Caco-2 (cell line): ENCODE measurements around the gene CCDC102A. TPM values are rescaled to one million over a fixed set of nuclear protein-coding genes. Genes with fewer than 3 reads are reported as not detected.

ENCODE experiments used
- BruUV-seq: library from RNA; stranded (reverse); fragments of 400-500 nt; replicated peaks from 2 replicates; lab custom pipeline; 2021; lab: Mats Ljungman, UMichigan
- CTCF ChIA-PET: fragments of 300-600 bp; sonication (Branson Sonifier 250); formaldehyde crosslinking; loops from one replicate; lab custom pipeline; 2022; ENCODE audit warnings: antibody characterized with exemption; lab: Charles Lee
- POLR2A ChIA-PET: fragments of 300-600 bp; sonication (Branson Sonifier 250); formaldehyde crosslinking; loops from one replicate; lab custom pipeline; 2022; ENCODE audit warnings: antibody characterized with exemption; lab: Charles Lee
- DNase-seq, 2 experiments: peaks; one replicate each; pipeline versions ENCODE4 v3.0.0 to v3.0.0-alpha.2; 2020 to 2022
- H3K27me3 ChIP-seq: replicated peaks from 2 replicates; pipeline ENCODE4 v1.6.0; 2011; ENCODE audit warnings: low read length; ENCODE audit not compliant: control insufficient read depth, insufficient read depth
- H3K36me3 ChIP-seq: 2 replicates; pipeline ENCODE4 v1.5.1; 2011; ENCODE audit warnings: low read length; ENCODE audit not compliant: control insufficient read depth, insufficient read depth
- H3K4me1 ChIP-seq: fragments of 250-450 bp; sonication (Bioruptor Pico); 2 replicates; pipeline ENCODE4 v1.5.1; 2020; ENCODE audit warnings: mild to moderate bottlenecking
- H3K4me3 ChIP-seq: 2 replicates; pipeline ENCODE4 v1.5.1; 2011; ENCODE audit warnings: low read depth, mild to moderate bottlenecking, control low read depth, low read length
- H3K9me3 ChIP-seq: fragments of 250-450 bp; sonication (Bioruptor Pico); 2 replicates; pipeline ENCODE4 v1.5.1; 2020; ENCODE audit warnings: mild to moderate bottlenecking, moderate library complexity
- H3K27ac Mint-ChIP-seq: one replicate; pipeline ENCODE4 v1.8.0; 2022; ENCODE audit warnings: mixed read lengths; ENCODE audit not compliant: unreplicated experiment
- H3K27me3 Mint-ChIP-seq: one replicate; pipeline ENCODE4 v1.8.0; 2022; ENCODE audit warnings: mixed read lengths; ENCODE audit not compliant: insufficient read depth, unreplicated experiment
- H3K36me3 Mint-ChIP-seq: one replicate; pipeline ENCODE4 v1.8.0; 2022; ENCODE audit warnings: mild to moderate bottlenecking, mixed read lengths; ENCODE audit not compliant: insufficient read depth, unreplicated experiment
- H3K4me1 Mint-ChIP-seq: one replicate; pipeline ENCODE4 v1.8.0; 2022; ENCODE audit warnings: low read depth, mixed read lengths; ENCODE audit not compliant: unreplicated experiment
- H3K4me3 Mint-ChIP-seq: one replicate; pipeline ENCODE4 v1.8.0; 2022; ENCODE audit warnings: mild to moderate bottlenecking, moderate library complexity, mixed read lengths; ENCODE audit not compliant: unreplicated experiment
- H3K9me3 Mint-ChIP-seq: one replicate; pipeline ENCODE4 v1.8.0; 2022; ENCODE audit warnings: mixed read lengths; ENCODE audit not compliant: unreplicated experiment
- intact Hi-C: fragments of 100-400 bp; cut with micrococcal nuclease; formaldehyde crosslinking; loops from one replicate; pipeline ENCODE4 v1.10.0; 2022; ENCODE audit not compliant: unreplicated experiment
- total RNA-seq: library from RNA; stranded (reverse); gene quantifications from 2 replicates; pipeline ENCODE4 v1.2.3, GENCODE V29; 2022
- TF ChIP-seq, protein P1 (sequence below), 2 experiments: fragments of 200-600 bp in 1 of 2; IDR thresholded peaks; 1 replicate in 1 of 2; 2 replicates in 1 of 2; pipeline versions ENCODE4 v1.5.1 to v1.8.0; 2011 to 2022; ENCODE audit warnings: antibody characterized with exemption in 1 of 2, control low read depth in 1 of 2, inconsistent platforms in 1 of 2, low read depth in 1 of 2, low read length in 1 of 2, mild to moderate bottlenecking in 1 of 2, moderate library complexity in 1 of 2; ENCODE audit not compliant: insufficient read depth in 1 of 2, severe bottlenecking in 1 of 2, unreplicated experiment in 1 of 2

Gene CCDC102A
- total RNA-seq, 1 experiment from 2014 or later, result 11.8 TPM

DNA sequence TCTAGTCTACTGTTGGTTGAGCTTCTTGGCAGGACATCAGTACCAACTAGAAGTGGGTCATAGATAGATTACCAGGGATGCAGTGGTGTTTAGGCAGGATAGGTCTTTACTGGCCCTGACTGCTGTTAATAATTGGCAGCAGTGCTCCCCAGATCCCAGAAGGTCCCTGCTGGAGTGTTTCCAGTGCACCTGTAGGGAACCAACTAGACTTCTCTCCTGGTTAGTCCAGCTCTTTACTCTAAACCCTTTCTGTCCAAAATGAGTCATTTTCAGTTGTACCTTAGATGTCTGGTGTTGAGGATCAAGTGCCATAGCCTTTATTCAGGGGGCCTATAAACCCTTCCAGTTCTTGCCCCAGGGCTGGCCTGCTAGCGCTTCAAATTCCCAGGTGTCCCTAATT is 65.2 kb downstream of the CCDC102A start:
- peaks cover 27% of the 10 kb centered on the region for H3K36me3 ChIP-seq
- no peaks in the 10 kb centered on the region for H3K27me3 Mint-ChIP-seq
- peaks cover 7% of the 10 kb centered on the region for H3K4me1 Mint-ChIP-seq
- TSS peak; percentile 21 for BruUV-seq
- no peaks in the 10 kb centered on the region for H3K27me3 ChIP-seq
- intact Hi-C loops, result no loop called here
- H3K27ac Mint-ChIP-seq, result no peak overlapping the region
- no peak for DNase-seq
- peaks cover 82% of the 10 kb centered on the region for H3K36me3 Mint-ChIP-seq
- H3K4me3 Mint-ChIP-seq, result no peak overlapping the region
- TF ChIP-seq, protein P1, sequence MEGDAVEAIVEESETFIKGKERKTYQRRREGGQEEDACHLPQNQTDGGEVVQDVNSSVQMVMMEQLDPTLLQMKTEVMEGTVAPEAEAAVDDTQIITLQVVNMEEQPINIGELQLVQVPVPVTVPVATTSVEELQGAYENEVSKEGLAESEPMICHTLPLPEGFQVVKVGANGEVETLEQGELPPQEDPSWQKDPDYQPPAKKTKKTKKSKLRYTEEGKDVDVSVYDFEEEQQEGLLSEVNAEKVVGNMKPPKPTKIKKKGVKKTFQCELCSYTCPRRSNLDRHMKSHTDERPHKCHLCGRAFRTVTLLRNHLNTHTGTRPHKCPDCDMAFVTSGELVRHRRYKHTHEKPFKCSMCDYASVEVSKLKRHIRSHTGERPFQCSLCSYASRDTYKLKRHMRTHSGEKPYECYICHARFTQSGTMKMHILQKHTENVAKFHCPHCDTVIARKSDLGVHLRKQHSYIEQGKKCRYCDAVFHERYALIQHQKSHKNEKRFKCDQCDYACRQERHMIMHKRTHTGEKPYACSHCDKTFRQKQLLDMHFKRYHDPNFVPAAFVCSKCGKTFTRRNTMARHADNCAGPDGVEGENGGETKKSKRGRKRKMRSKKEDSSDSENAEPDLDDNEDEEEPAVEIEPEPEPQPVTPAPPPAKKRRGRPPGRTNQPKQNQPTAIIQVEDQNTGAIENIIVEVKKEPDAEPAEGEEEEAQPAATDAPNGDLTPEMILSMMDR (IDR thresholded peaks at IDR 0.05; ENCODE audit: insufficient read depth in 1 of 2, low read depth in 1 of 2, low read length in 1 of 2, severe bottlenecking in 1 of 2, unreplicated experiment in 1 of 2), result no peak
- H3K9me3 Mint-ChIP-seq, result no peaks in the 10 kb centered on the region
- H3K4me3 ChIP-seq, result no peak overlapping the region
- ChIA-PET POLR2A (interaction anchor here (1.1 kb wide), 1 partner anchor 57 kb away, joined by 9 read pairs; no protein-coding TSS in a partner anchor), CTCF (interaction anchor here (1.3 kb wide), 1 partner anchor 9 kb away, joined by 4 read pairs; the partner anchor contains the start of gene POLR2C)
- no peaks in the 10 kb centered on the region for H3K9me3 ChIP-seq
- peaks cover 22% of the 10 kb centered on the region for H3K4me1 ChIP-seq

DNA sequence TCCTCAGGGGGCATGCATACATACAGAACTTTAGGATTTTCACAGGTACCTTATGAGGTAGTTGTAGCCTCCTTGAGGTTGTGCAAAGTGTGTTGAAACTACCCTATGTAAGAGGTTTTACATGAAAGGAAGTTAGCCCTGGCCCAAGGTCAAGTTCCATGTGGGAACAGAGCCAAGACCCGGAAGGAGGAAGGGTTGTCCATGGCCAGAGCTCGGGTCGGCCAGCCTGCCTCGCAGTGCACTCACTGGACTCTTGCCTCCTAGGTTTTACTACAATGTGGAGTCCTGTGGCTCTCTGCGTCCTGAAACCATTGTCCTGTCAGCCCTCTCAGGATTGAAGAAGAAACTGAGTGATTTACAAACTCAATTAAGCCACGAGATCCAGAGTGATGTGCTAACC is 65.7 kb downstream of the CCDC102A start:
- Mint-ChIP-seq H3K4me3 (no peak overlapping the region), H3K36me3 (peaks cover 82% of the 10 kb centered on the region), H3K27me3 (no peaks in the 10 kb centered on the region), H3K27ac (no peak overlapping the region), H3K4me1 (peaks cover 7% of the 10 kb centered on the region), H3K9me3 (no peaks in the 10 kb centered on the region)
- Histone ChIP-seq H3K4me3 (no peak overlapping the region), H3K4me1 (peaks cover 19% of the 10 kb centered on the region), H3K27me3 (no peaks in the 10 kb centered on the region), H3K9me3 (no peaks in the 10 kb centered on the region), H3K36me3 (peaks cover 27% of the 10 kb centered on the region)
- ChIA-PET CTCF (interaction anchor here (1.3 kb wide), 1 partner anchor 8 kb away, joined by 4 read pairs; the partner anchor contains the start of gene POLR2C), POLR2A (interaction anchor here (1.1 kb wide), 1 partner anchor 58 kb away, joined by 9 read pairs; no protein-coding TSS in a partner anchor)
- TF ChIP-seq, protein P1 (IDR thresholded peaks at IDR 0.05; ENCODE audit: insufficient read depth in 1 of 2, low read depth in 1 of 2, low read length in 1 of 2, severe bottlenecking in 1 of 2, unreplicated experiment in 1 of 2), result no peak
- no peak for DNase-seq
- intact Hi-C loops, result no loop called here
- BruUV-seq, result no TSS peak

DNA sequence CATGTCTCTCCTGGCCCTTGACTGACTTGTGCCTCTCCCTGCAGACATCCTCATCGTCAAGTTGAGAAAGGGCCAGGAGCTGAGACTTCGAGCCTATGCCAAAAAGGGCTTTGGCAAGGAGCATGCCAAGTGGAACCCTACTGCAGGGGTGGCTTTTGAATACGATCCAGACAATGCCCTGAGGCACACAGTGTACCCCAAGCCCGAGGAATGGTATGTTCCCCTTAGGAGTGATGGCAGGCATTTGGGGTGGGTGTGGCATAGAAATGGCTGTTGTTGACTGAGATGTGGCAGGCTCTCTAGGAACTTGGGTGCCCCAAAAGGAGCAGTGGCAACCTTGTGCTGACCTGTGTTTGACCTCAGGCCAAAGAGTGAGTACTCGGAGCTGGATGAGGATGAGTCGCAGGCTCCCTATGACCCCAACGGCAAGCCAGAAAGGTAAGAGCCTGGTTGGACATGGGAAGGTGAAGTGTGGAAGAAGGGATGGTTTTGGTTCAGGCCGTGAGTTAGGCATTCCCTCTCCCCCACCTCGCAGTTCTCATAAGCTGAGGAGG is 66.4 kb downstream of the CCDC102A start:
- Mint-ChIP-seq H3K4me1 (peaks cover 7% of the 10 kb centered on the region), H3K27me3 (no peaks in the 10 kb centered on the region), H3K36me3 (peaks cover 83% of the 10 kb centered on the region), H3K27ac (peak overlapping the region; percentile 57), H3K4me3 (no peak overlapping the region), H3K9me3 (no peaks in the 10 kb centered on the region)
- CTCF ChIA-PET, result no interaction called here
- H3K4me3 ChIP-seq, result no peak overlapping the region
- no peaks in the 10 kb centered on the region for H3K9me3 ChIP-seq
- H3K4me1 ChIP-seq, result peaks cover 19% of the 10 kb centered on the region
- DNase-seq, result no peak
- intact Hi-C loops, result no loop called here
- H3K36me3 ChIP-seq, result peaks cover 27% of the 10 kb centered on the region
- no peaks in the 10 kb centered on the region for H3K27me3 ChIP-seq
- POLR2A ChIA-PET, result no interaction called here
- TF ChIP-seq, protein P1 (IDR thresholded peaks at IDR 0.05; ENCODE audit: insufficient read depth in 1 of 2, low read depth in 1 of 2, low read length in 1 of 2, severe bottlenecking in 1 of 2, unreplicated experiment in 1 of 2), result no peak
- no TSS peak for BruUV-seq
